CD4-positive, alpha-beta T cell (primary cell): ENCODE measurements around the gene PAPSS1. TPM values are rescaled to one million over a fixed set of nuclear protein-coding genes. Genes with fewer than 3 reads are reported as not detected.

Experiments used
- ATAC-seq: fragments of 200-7000 bp; cut with Tn5 transposase; one replicate; pipeline ENCODE4 v1.10.0; 2022; ENCODE audit warnings: mild to moderate bottlenecking; ENCODE audit not compliant: poor library complexity
- CTCF ChIA-PET: fragments of 350-600 bp; sonication (Branson Sonifier 250); formaldehyde crosslinking; loops from one replicate; lab custom pipeline; 2021; ENCODE audit warnings: antibody characterized with exemption, inconsistent platforms; lab: Charles Lee
- POLR2A ChIA-PET: fragments of 350-600 bp; sonication (Branson Sonifier 250); formaldehyde crosslinking; loops from one replicate; lab custom pipeline; 2021; ENCODE audit warnings: antibody characterized with exemption, inconsistent platforms; lab: Charles Lee
- DNase-seq, 14 experiments: peaks; one replicate each; pipeline ENCODE4 v3.0.0-alpha.2; 2013 to 2020; ENCODE audit warnings: mixed read lengths in 2 of 14
- H3K27ac ChIP-seq, 2 donors: one replicate each; pipeline versions ENCODE4 v1.5.1 to v1.7.0; 2013; ENCODE audit warnings: low read length in 2 of 2, low read depth in 1 of 2, mild to moderate bottlenecking in 1 of 2
- H3K27me3 ChIP-seq, 2 experiments: 1 replicate in 1 of 2; 2 replicates in 1 of 2; pipeline versions ENCODE4 v1.6.1 to v1.7.0; 2013; ENCODE audit warnings: low read length in 2 of 2, control low read depth in 1 of 2, mild to moderate bottlenecking in 1 of 2, moderate library complexity in 1 of 2; ENCODE audit not compliant: insufficient read depth in 2 of 2, control insufficient read depth in 1 of 2
- H3K36me3 ChIP-seq: one replicate; pipeline ENCODE4 v1.6.1; 2013; ENCODE audit warnings: low read length, control low read depth; ENCODE audit not compliant: insufficient read depth
- H3K4me1 ChIP-seq: one replicate; pipeline ENCODE4 v1.6.1; 2013; ENCODE audit warnings: low read length, control low read depth; ENCODE audit not compliant: insufficient read depth
- H3K4me3 ChIP-seq: one replicate; pipeline ENCODE4 v1.5.1; 2013; ENCODE audit warnings: mild to moderate bottlenecking, low read length, moderate library complexity
- H3K9me3 ChIP-seq, 2 experiments: 1 replicate in 1 of 2; 2 replicates in 1 of 2; pipeline versions ENCODE4 v1.6.1 to v1.7.0; 2013; ENCODE audit warnings: low read length in 2 of 2, mild to moderate bottlenecking in 2 of 2, control low read depth in 1 of 2, moderate library complexity in 1 of 2; ENCODE audit not compliant: control insufficient read depth in 1 of 2, insufficient read depth in 1 of 2
- H3K27ac Mint-ChIP-seq: one replicate; pipeline ENCODE4 v1.8.0; 2020; ENCODE audit warnings: mixed read lengths
- H3K27me3 Mint-ChIP-seq: one replicate; pipeline ENCODE4 v1.8.0; 2021; ENCODE audit warnings: mixed read lengths
- H3K36me3 Mint-ChIP-seq: one replicate; pipeline ENCODE4 v1.8.0; 2021; ENCODE audit warnings: low read depth, mixed read lengths
- H3K4me1 Mint-ChIP-seq: one replicate; pipeline ENCODE4 v1.8.0; 2021; ENCODE audit warnings: low read depth, mixed read lengths
- H3K4me3 Mint-ChIP-seq: one replicate; pipeline ENCODE4 v1.8.0; 2020; ENCODE audit warnings: mild to moderate bottlenecking, mixed read lengths
- H3K9me3 Mint-ChIP-seq: one replicate; pipeline ENCODE4 v1.8.0; 2020; ENCODE audit warnings: mixed read lengths
- intact Hi-C, 2 experiments: fragments of 100-400 bp; cut with DNase I in 1 of 2; cut with micrococcal nuclease in 1 of 2; formaldehyde crosslinking; loops; one replicate each; pipeline versions ENCODE4 v1.15.1 to v1.9.0; 2023 to 2025; cut with DNase I, micrococcal nuclease
- total RNA-seq, 174 experiments: library from RNA in 2 of 174; stranded (reverse) in 2 of 174; gene quantifications; one replicate each; pipeline ENCODE4 v1.2.3 and lab custom pipeline; 2021 to 2026
- TF ChIP-seq, protein P1 (sequence below): fragments of 200-600 bp; IDR thresholded peaks from one replicate; pipeline ENCODE4 v1.8.0; 2022; ENCODE audit warnings: antibody characterized with exemption, mild to moderate bottlenecking

Gene PAPSS1
- total RNA-seq, 2 experiments from 2014 or later = 5.6 to 6.6 TPM

DNA sequence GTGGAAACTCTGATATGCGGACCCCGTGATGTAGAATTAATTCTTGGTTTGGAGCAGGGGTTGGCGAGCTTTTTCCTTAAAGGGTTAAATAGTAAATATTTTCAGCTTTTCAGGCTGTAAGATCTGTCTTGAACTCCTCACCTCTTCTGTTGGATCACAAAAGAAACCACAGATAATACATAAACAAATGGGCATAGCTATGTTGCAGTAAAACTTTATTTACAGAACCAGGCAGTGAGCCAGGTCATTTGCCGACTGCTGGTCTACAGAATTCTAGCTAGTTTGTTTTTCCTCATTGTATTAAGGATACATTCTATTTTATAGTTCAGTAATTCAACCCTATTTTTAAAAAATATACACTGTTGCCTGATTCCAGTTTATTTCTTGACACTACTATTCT, 116.6 kb downstream of the PAPSS1 start:
- H3K27ac ChIP-seq = no peak overlapping the region
- intact Hi-C loops = no loop called here
- TF ChIP-seq, protein P1, sequence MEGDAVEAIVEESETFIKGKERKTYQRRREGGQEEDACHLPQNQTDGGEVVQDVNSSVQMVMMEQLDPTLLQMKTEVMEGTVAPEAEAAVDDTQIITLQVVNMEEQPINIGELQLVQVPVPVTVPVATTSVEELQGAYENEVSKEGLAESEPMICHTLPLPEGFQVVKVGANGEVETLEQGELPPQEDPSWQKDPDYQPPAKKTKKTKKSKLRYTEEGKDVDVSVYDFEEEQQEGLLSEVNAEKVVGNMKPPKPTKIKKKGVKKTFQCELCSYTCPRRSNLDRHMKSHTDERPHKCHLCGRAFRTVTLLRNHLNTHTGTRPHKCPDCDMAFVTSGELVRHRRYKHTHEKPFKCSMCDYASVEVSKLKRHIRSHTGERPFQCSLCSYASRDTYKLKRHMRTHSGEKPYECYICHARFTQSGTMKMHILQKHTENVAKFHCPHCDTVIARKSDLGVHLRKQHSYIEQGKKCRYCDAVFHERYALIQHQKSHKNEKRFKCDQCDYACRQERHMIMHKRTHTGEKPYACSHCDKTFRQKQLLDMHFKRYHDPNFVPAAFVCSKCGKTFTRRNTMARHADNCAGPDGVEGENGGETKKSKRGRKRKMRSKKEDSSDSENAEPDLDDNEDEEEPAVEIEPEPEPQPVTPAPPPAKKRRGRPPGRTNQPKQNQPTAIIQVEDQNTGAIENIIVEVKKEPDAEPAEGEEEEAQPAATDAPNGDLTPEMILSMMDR = no peak
- DNase-seq (no peak), ATAC-seq (no peak)
- Mint-ChIP-seq H3K4me3 (no peak overlapping the region), H3K36me3 (no peaks in the 10 kb centered on the region), H3K4me1 (no peaks in the 10 kb centered on the region), H3K27ac (no peak overlapping the region), H3K27me3 (no peaks in the 10 kb centered on the region), H3K9me3 (no peaks in the 10 kb centered on the region)
- H3K4me3 ChIP-seq = no peak overlapping the region
- POLR2A ChIA-PET = no interaction called here
- H3K27me3 ChIP-seq = no peaks in the 10 kb centered on the region
- no peaks in the 10 kb centered on the region for H3K36me3 ChIP-seq
- CTCF ChIA-PET = no interaction called here
- H3K9me3 ChIP-seq = no peaks in the 10 kb centered on the region
- no peaks in the 10 kb centered on the region for H3K4me1 ChIP-seq

DNA sequence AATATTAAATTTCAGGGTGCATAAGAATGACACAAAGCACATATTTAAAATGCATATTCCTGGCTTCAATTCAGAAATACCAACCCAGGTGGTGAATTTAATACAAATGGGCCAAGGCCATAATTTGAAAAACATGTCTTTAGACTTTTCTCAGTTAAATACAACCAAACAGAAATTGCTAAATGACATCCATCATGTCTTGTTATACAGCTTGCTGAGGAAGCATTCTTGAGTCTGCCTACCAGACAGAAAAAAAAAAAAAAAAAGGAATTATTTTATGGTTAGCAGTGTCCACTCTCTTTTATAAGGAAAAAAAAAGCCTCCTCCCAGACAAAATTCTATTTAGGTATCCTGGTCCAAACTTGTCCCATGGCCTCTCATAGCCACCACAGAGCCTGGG, 119.1 kb downstream of the PAPSS1 start:
- Histone ChIP-seq H3K4me3 (no peak overlapping the region), H3K9me3 (no peaks in the 10 kb centered on the region), H3K36me3 (no peaks in the 10 kb centered on the region), H3K4me1 (no peaks in the 10 kb centered on the region), H3K27ac (no peak overlapping the region), H3K27me3 (no peaks in the 10 kb centered on the region)
- Mint-ChIP-seq H3K9me3 (no peaks in the 10 kb centered on the region), H3K36me3 (no peaks in the 10 kb centered on the region), H3K27ac (no peak overlapping the region), H3K4me1 (no peaks in the 10 kb centered on the region), H3K27me3 (peaks cover 12% of the 10 kb centered on the region), H3K4me3 (no peak overlapping the region)
- ChIA-PET CTCF (no interaction called here), POLR2A (no interaction called here)
- TF ChIP-seq, protein P1 = no peak
- DNase-seq = no peak
- no peak for ATAC-seq
- intact Hi-C loops = no loop called here

DNA sequence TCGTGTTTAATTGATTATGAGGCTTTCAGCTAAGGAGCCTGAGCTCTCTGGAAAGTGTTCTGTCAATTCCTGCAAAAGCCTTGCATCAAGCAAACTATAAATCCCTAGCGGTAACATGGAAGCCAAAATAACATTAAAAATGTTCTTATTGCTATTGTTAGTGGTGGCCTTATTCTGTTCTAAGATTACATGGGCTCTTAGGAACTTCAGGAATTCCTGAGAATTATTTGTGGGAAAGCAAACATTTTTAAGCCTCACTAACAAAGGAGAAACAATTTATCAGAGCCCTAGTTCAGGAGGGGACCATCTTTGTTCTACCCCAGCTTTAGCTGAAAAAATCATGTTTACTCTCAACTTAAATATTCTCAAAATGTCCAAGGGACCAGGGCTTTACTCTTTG, 119.6 kb downstream of the PAPSS1 start:
- Mint-ChIP-seq H3K4me1 (no peaks in the 10 kb centered on the region), H3K27ac (no peak overlapping the region), H3K27me3 (peaks cover 12% of the 10 kb centered on the region), H3K36me3 (no peaks in the 10 kb centered on the region), H3K9me3 (no peaks in the 10 kb centered on the region), H3K4me3 (no peak overlapping the region)
- ATAC-seq = no peak
- CTCF ChIA-PET = no interaction called here
- Histone ChIP-seq H3K36me3 (no peaks in the 10 kb centered on the region), H3K9me3 (no peaks in the 10 kb centered on the region), H3K27me3 (no peaks in the 10 kb centered on the region), H3K4me1 (no peaks in the 10 kb centered on the region), H3K4me3 (no peak overlapping the region), H3K27ac (no peak overlapping the region)
- no peak for DNase-seq
- intact Hi-C loops = no loop called here
- POLR2A ChIA-PET = no interaction called here
- TF ChIP-seq, protein P1 = no peak
